Activated CD8-positive, alpha-beta T cell treated with anti-CD3 and anti-CD28 coated beads, Interleukin-2, amount 10 ng/mL, durations not matched to agents 7 days and 5 days (primary cell): ENCODE measurements around the gene LIG3. TPM values are rescaled to one million over a fixed set of nuclear protein-coding genes. Genes with fewer than 3 reads are reported as not detected.
"Not testable (repeated sequence)": the region's sequence is repeated elsewhere in the genome, so short reads cannot be mapped to it uniquely, and the experiment has no call there.

Experiments
- ATAC-seq: fragments of 150-1000 bp; cut with Tn5 transposase; one replicate; pipeline ENCODE4 v1.10.0; 2021; ENCODE audit warnings: moderate library complexity
- CTCF ChIA-PET: fragments of 350-600 bp; sonication (Branson Sonifier 250); formaldehyde crosslinking; loops from one replicate; lab custom pipeline; 2021; ENCODE audit warnings: antibody characterized with exemption; lab: Charles Lee
- POLR2A ChIA-PET: fragments of 350-600 bp; sonication (Branson Sonifier 250); formaldehyde crosslinking; loops from one replicate; lab custom pipeline; 2021; ENCODE audit warnings: antibody characterized with exemption; lab: Charles Lee
- DNase-seq: peaks from one replicate; pipeline ENCODE4 v3.0.0-alpha.2; 2020
- H3K27ac Mint-ChIP-seq: one replicate; pipeline ENCODE4 v1.8.0; 2021; ENCODE audit warnings: mild to moderate bottlenecking, mixed read lengths
- H3K27me3 Mint-ChIP-seq: one replicate; pipeline ENCODE4 v1.8.0; 2021; ENCODE audit warnings: low read depth, mixed read lengths
- H3K36me3 Mint-ChIP-seq: one replicate; pipeline ENCODE4 v1.8.0; 2021; ENCODE audit warnings: low read depth, mixed read lengths
- H3K4me1 Mint-ChIP-seq: one replicate; pipeline ENCODE4 v1.8.0; 2021; ENCODE audit warnings: low read depth, mixed read lengths
- H3K4me3 Mint-ChIP-seq: one replicate; pipeline ENCODE4 v1.8.0; 2021; ENCODE audit warnings: mild to moderate bottlenecking, mixed read lengths
- H3K9me3 Mint-ChIP-seq: one replicate; pipeline ENCODE4 v1.8.0; 2022; ENCODE audit warnings: mixed read lengths; ENCODE audit not compliant: insufficient read depth
- total RNA-seq, 2 experiments: library from RNA; stranded (reverse); gene quantifications; one replicate each; pipeline ENCODE4 v1.2.3, GENCODE V29; 2021

LIG3 gene
- total RNA-seq, 2 experiments from 2014 or later, result 38.7 to 42.2 TPM

DNA sequence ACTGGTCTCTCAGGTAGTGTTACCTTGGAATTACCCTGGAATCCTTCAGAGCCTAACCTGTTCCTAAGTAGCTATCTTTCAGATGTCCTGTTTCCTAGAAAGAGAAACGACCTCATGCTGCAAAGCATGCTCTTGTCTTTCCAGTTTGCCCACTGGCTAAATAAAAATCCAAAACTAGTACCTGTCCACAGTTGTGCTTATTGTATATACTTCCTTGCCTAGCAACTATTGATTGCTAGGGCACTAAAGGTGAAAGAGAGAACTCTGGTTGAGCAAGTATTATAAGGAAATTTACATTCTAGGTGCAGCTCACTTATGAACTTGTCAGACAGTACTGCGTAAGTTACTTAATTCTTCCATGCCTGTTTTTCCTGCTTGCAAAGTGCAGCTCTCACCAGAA lies 38.5 kb downstream of the LIG3 start:
- H3K27ac Mint-ChIP-seq, result no peak overlapping the region
- DNase-seq (no peak), ATAC-seq (no peak)
- H3K4me1 Mint-ChIP-seq, result peaks cover 29% of the 10 kb centered on the region
- H3K4me3 Mint-ChIP-seq, result no peak overlapping the region
- ChIA-PET POLR2A (interaction anchor here (0.9 to 1.5 kb wide), 4 partner anchors 8 to 100 kb away, joined by 3 to 4 read pairs (median 4); partner anchors contain the start of gene LIG3), CTCF (interaction anchor here (0.8 to 1.5 kb wide), 7 partner anchors 10 to 101 kb away, joined by 3 to 6 read pairs (median 5); partner anchors contain the start of genes RAD51D and RFFL)
- no peaks in the 10 kb centered on the region for H3K9me3 Mint-ChIP-seq
- peaks cover 27% of the 10 kb centered on the region for H3K36me3 Mint-ChIP-seq
- no peaks in the 10 kb centered on the region for H3K27me3 Mint-ChIP-seq

- H3K9me3 Mint-ChIP-seq, result no peaks in the 10 kb centered on the region
- POLR2A ChIA-PET, result interaction anchor here (1.0 to 1.5 kb wide), 3 partner anchors 9 to 69 kb away, joined by 3 to 4 read pairs (median 4); partner anchors contain the start of gene LIG3
- no peak overlapping the region for H3K4me3 Mint-ChIP-seq
- peaks cover 27% of the 10 kb centered on the region for H3K36me3 Mint-ChIP-seq
- peaks cover 37% of the 10 kb centered on the region for H3K4me1 Mint-ChIP-seq
- no peak overlapping the region for H3K27ac Mint-ChIP-seq
- no peaks in the 10 kb centered on the region for H3K27me3 Mint-ChIP-seq
- CTCF ChIA-PET, result interaction anchor here (0.8 to 1.5 kb wide), 6 partner anchors 10 to 100 kb away, joined by 3 to 6 read pairs (median 5); partner anchors contain the start of gene RAD51D
- DNase-seq (no peak), ATAC-seq (no peak)
These were observed 39.3 kb downstream of the LIG3 start for GRCh38 chr17:35019386-35020179.

DNA sequence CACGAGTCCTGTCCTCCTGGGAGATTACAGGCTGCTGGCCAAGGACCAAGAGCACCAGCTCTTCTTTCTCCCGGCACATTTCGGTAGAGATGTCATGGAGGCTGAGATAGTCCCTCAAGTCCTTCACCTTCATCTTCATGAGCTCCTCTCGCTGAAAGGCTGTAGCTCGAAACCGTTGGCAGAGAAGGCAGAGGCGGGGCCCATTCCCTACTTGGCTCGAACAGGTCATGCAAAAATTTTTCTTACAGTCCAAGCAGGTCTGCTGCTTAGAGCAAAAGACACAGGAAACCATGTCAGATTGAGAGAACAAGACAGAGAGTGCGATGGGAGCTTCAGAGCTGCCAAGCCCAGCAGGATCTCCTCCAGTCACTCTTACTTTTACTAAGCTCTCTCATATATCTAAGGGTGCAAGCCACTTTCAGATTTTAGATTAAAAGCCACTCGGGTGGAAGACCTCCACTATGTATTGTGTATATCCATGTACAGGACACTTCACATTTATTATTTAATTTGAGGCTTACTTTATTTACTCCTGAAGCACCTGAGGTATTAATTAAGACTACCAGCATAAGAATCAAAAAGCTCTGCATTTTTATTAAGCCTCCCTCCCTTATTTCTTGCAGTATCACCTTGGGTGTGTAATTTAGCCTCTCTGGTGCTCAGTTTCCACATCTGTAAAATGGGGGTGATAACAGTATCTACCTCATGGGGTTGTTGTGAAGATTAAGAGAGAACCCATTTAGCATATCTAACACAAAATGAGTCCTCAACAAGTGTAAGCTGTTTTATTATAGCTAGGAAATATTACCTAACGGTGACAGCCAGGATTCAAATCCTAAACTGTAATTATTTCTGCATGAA lies 41.4 kb downstream of the LIG3 start:
- DNase-seq (no peak), ATAC-seq (no peak)
- ChIA-PET POLR2A (interaction anchor here (0.5 to 2.8 kb wide), 20 partner anchors 7 to 516 kb away, joined by 3 to 32 read pairs (median 4); partner anchors contain the start of genes LIG3, RAD51D and SLFN12L), CTCF (interaction anchor here (0.7 to 3.3 kb wide), 20 partner anchors 7 to 479 kb away, joined by 3 to 57 read pairs (median 6); partner anchors contain the start of gene RFFL)
- Mint-ChIP-seq H3K36me3 (peaks cover 22% of the 10 kb centered on the region), H3K4me1 (peaks cover 40% of the 10 kb centered on the region), H3K4me3 (peak overlapping the region; percentile 66), H3K27me3 (no peaks in the 10 kb centered on the region), H3K27ac (peak overlapping the region; percentile 98), H3K9me3 (no peaks in the 10 kb centered on the region)

- H3K27me3 Mint-ChIP-seq, result no peaks in the 10 kb centered on the region
- H3K9me3 Mint-ChIP-seq, result no peaks in the 10 kb centered on the region
- ChIA-PET POLR2A (interaction anchor here (0.5 to 2.8 kb wide), 24 partner anchors 8 to 515 kb away, joined by 3 to 32 read pairs (median 4); partner anchors contain the start of genes FNDC8, LIG3, RAD51D and RFFL), CTCF (interaction anchor here (0.6 to 3.3 kb wide), 30 partner anchors 8 to 480 kb away, joined by 3 to 57 read pairs (median 5); partner anchors contain the start of gene RFFL)
- peak; percentile 87 for DNase-seq
- ATAC-seq, result peak; percentile 100
- H3K36me3 Mint-ChIP-seq, result peaks cover 22% of the 10 kb centered on the region
- H3K4me3 Mint-ChIP-seq, result peak overlapping the region; percentile 66
- H3K4me1 Mint-ChIP-seq, result peaks cover 40% of the 10 kb centered on the region
- H3K27ac Mint-ChIP-seq, result peak overlapping the region; percentile 98
These were observed 42.3 kb downstream of the LIG3 start for GRCh38 chr17:35022536-35023063.

DNA sequence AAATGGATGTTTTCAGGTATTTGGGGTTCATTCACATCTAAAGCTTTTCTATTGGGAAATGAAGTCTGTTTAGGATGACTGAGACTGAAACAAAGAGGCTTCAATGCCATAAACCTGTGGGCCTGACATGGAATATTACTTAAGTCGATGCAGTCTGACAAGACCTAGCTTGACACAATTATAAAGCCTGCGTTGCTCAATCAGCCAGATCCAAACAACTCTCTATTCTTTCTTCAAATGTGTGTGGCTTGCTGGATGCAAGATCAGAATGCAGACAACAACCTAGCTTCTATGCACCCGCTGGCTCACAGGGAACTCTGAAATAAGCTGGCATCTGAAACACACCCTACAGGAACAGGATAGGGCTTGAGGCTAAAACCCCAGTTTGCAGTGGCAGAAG lies 43.2 kb downstream of the LIG3 start:
- Mint-ChIP-seq H3K36me3 (peaks cover 22% of the 10 kb centered on the region), H3K9me3 (no peaks in the 10 kb centered on the region), H3K27ac (peak overlapping the region; percentile 98), H3K4me3 (no peak overlapping the region), H3K4me1 (peaks cover 43% of the 10 kb centered on the region), H3K27me3 (no peaks in the 10 kb centered on the region)
- CTCF ChIA-PET, result interaction anchor here (0.9 to 3.3 kb wide), 19 partner anchors 9 to 481 kb away, joined by 3 to 57 read pairs (median 6); partner anchors contain the start of gene RFFL
- ATAC-seq (no peak), DNase-seq (no peak)
- POLR2A ChIA-PET, result interaction anchor here (1.1 to 2.8 kb wide), 9 partner anchors 11 to 98 kb away, joined by 3 to 32 read pairs (median 5); partner anchors contain the start of genes FNDC8 and RFFL

DNA sequence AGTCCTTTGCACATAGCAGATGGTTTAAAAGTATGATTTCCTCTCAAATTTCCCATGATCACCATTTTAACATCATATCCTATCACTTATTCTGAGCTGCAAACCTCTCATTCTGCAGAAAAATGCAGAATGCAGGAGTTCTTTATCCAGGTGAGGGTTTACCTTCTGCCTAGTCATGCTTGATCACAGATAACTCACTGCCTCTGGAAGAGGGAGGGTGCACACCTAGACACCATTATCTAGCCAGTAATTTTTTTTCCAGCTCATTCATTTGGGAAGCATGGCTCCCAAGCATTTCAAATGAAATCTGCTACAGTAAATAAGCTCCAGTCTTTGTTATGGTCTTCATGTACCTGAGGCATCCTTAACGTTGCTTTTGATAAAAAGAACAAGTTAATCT lies 45.2 kb downstream of the LIG3 start:
- H3K9me3 Mint-ChIP-seq, result no peaks in the 10 kb centered on the region
- ChIA-PET CTCF (interaction anchor here (0.6 to 2.2 kb wide), 5 partner anchors 9 to 93 kb away, joined by 3 to 7 read pairs (median 5); partner anchors contain the start of genes RAD51D and RFFL), POLR2A (no interaction called here)
- no peak overlapping the region for H3K27ac Mint-ChIP-seq
- DNase-seq, result no peak
- no peak for ATAC-seq
- peaks cover 51% of the 10 kb centered on the region for H3K4me1 Mint-ChIP-seq
- peaks cover 16% of the 10 kb centered on the region for H3K36me3 Mint-ChIP-seq
- no peak overlapping the region for H3K4me3 Mint-ChIP-seq
- no peaks in the 10 kb centered on the region for H3K27me3 Mint-ChIP-seq

DNA sequence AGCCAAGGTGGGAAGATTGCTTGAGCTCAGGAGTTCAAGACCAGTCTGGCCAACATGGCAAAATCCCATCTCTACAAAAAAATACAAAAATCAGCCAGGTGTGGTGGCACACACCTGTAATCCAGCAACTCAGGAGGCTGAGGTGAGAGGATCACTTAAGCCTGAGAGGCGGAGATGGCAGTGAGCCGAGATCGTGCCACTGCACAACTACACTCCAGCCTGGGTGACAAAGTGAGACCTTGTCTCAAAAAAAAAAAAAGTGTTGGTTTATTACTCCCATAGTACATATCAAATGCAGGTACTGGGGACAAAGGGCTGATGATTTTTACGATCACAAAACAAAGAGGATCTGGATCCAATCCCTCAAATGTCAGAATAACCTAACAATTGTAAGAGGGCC lies 47.8 kb downstream of the LIG3 start:
- H3K27ac Mint-ChIP-seq, CTCF ChIA-PET, H3K27me3 Mint-ChIP-seq, DNase-seq, ATAC-seq, H3K9me3 Mint-ChIP-seq, H3K4me3 Mint-ChIP-seq: not testable (repeated sequence)
- POLR2A ChIA-PET, result interaction anchor here (1.2 kb wide), 1 partner anchor 67 kb away, joined by 3 read pairs; the partner anchor contains the start of genes CCT6B and ZNF830
- Mint-ChIP-seq H3K4me1 (peaks cover 42% of the 10 kb centered on the region), H3K36me3 (peaks cover 13% of the 10 kb centered on the region)

DNA sequence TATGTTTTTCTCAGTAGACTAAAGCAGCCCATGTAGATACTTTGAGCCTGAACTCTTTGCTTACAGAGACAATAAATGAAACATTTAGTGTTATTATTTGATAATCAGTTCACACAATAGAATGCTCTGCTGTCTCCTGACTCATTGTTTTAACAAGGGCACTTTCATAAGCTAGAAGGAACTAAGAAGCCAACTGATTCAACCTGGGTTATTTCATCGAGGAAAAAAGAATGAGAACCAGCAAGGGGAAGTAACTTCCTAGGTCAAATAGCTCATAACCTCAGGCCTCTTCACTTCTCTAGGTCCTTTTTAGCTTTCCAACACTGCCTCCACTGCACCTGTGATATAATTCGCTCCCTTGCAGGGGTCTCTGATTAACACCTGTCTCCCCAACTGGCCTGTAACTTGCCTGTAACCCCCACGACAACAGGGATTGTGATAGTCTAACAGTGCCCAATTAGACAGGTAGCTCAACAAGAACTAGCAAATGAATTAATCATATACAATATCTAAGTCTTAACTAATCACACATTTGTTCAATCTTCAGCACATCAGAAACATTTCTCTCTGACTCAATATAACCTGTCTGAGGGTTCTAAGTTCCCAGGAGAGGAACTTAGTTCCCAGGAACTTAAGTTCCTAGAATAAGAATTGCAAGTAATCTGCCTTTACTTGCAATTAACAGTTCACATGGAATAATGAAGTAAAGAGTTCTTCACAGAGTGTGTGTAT lies 48.4 kb downstream of the LIG3 start:
- DNase-seq (no peak), ATAC-seq (no peak)
- ChIA-PET POLR2A (interaction anchor here (0.6 to 1.2 kb wide), 2 partner anchors 67 to 336 kb away, joined by 3 read pairs; partner anchors contain the start of genes CCT6B and ZNF830), CTCF (interaction anchor here (0.8 to 1.1 kb wide), 2 partner anchors 31 to 35 kb away, joined by 3 read pairs; partner anchors contain the start of gene RFFL)
- Mint-ChIP-seq H3K4me3 (no peak overlapping the region), H3K27ac (no peak overlapping the region), H3K36me3 (peaks cover 14% of the 10 kb centered on the region), H3K9me3 (no peaks in the 10 kb centered on the region), H3K4me1 (peaks cover 37% of the 10 kb centered on the region), H3K27me3 (no peaks in the 10 kb centered on the region)

DNA sequence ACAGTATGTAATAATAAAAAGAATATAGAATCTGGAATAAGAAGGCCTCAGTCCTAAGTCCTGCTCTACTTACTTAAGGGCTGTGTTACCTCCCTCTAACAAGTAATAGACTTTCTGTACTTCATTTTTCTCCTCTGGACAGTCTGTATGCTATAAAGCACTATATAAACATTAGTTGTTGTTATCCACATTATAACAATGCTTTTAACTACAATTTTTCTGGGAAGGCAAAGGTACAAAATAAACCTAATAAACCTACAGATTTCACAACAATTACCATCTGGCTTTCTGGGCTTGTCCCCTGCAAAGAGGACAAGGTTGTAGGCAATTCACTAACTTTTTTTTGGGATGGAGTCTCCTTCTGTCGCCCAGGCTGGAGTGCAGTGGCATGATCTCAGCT lies 50.5 kb downstream of the LIG3 start:
- no peaks in the 10 kb centered on the region for H3K27me3 Mint-ChIP-seq
- peaks cover 25% of the 10 kb centered on the region for H3K4me1 Mint-ChIP-seq
- no peaks in the 10 kb centered on the region for H3K9me3 Mint-ChIP-seq
- POLR2A ChIA-PET, result interaction anchor here (1.7 kb wide), 1 partner anchor 16 kb away, joined by 6 read pairs; no protein-coding TSS in a partner anchor
- CTCF ChIA-PET, result no interaction called here
- no peak overlapping the region for H3K4me3 Mint-ChIP-seq
- no peak overlapping the region for H3K27ac Mint-ChIP-seq
- no peak for DNase-seq
- H3K36me3 Mint-ChIP-seq, result peaks cover 10% of the 10 kb centered on the region
- ATAC-seq, result no peak

DNA sequence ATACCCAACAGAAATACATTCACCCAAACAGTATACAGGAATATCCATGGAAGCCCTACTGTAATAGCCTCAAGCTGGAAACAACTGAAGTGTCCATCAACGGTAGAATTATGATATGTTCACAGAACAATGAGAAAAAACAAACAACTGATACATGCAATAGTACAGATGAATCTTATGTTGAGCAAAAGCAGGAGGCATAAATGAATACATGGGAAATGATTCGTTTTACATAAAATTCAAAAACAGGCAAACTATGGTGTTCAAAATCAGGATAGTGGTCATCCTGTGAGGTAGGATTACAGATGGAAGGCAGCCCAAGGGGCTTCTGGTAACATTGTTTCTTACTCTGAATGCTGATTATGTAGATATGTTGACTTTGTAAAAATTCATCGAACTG lies 58.1 kb downstream of the LIG3 start:
- Mint-ChIP-seq H3K27ac (no peak overlapping the region), H3K4me3 (no peak overlapping the region), H3K36me3 (peaks cover 6% of the 10 kb centered on the region), H3K4me1 (no peaks in the 10 kb centered on the region), H3K27me3 (no peaks in the 10 kb centered on the region), H3K9me3 (no peaks in the 10 kb centered on the region)
- ChIA-PET CTCF (no interaction called here), POLR2A (no interaction called here)
- ATAC-seq (no peak), DNase-seq (no peak)
